Esophagus squamous epithelium (tissue), 5 donors: ENCODE results near the gene UBE2H. TPM values are rescaled to one million over a fixed set of nuclear protein-coding genes. Genes with fewer than 3 reads are reported as not detected.

ENCODE experiments used
- DNase-seq: peaks from one replicate; lab custom pipeline; 2025; lab: John Stamatoyannopoulos, UW
- H3K27ac ChIP-seq, 4 donors: fragments of 200-600 bp; sonication (generic); one replicate each; pipeline ENCODE4 v1.5.1; 2016 to 2019; ENCODE audit warnings: mild to moderate bottlenecking in 1 of 4
- H3K27me3 ChIP-seq, 4 donors: fragments of 200-600 bp; sonication (generic); 1 replicate in 3 of 4; 2 replicates in 1 of 4; pipeline versions ENCODE4 v1.5.1 to v1.6.0; 2017 to 2021; ENCODE audit warnings: antibody characterized with exemption in 1 of 4
- H3K36me3 ChIP-seq, 3 donors: fragments of 200-600 bp; sonication (generic); one replicate each; pipeline ENCODE4 v1.5.1; 2016 to 2019
- H3K4me1 ChIP-seq, 3 donors: fragments of 200-600 bp; sonication (generic); one replicate each; pipeline ENCODE4 v1.5.1; 2017 to 2019
- H3K4me3 ChIP-seq, 4 donors: fragments of 200-600 bp; sonication (generic); 1 replicate in 3 of 4; 2 replicates in 1 of 4; pipeline ENCODE4 v1.5.1; 2016 to 2019; ENCODE audit warnings: mild to moderate bottlenecking in 2 of 4, moderate library complexity in 1 of 4
- H3K9me3 ChIP-seq, 3 donors: fragments of 200-600 bp; sonication (generic); one replicate each; pipeline ENCODE4 v1.5.1; 2016 to 2019
- POLR2A ChIP-seq, 4 donors: fragments of 450-650 bp; IDR thresholded peaks; one replicate each; pipeline ENCODE4 v1.6.1; 2017; ENCODE audit warnings: antibody characterized with exemption in 4 of 4, mild to moderate bottlenecking in 4 of 4, moderate library complexity in 3 of 4
- WGBS, 2 donors: methylation state at CpG; one replicate each; pipeline ENCODE4 v1.1.5; 2018; 5-methylcytosine and 5-hydroxymethylcytosine counted together
- intact Hi-C: fragments of 100-400 bp; cut with DNase I; formaldehyde crosslinking; loops from one replicate; pipeline ENCODE4 v1.15.0; 2022
- total RNA-seq, 4 donors: library from RNA; depleted of rRNA; stranded (reverse); fragments of >200 nt; gene quantifications; one replicate each; pipeline ENCODE4 v1.1.0, GENCODE V29; 2016
- TF ChIP-seq, protein P1 (sequence below), 6 experiments: fragments of 450-650 bp in 4 of 6; fragments of 200-600 bp in 2 of 6; sonication (generic) in 2 of 6; IDR thresholded peaks; one replicate each; pipeline ENCODE4 v1.5.1; 2016 to 2019; ENCODE audit warnings: antibody characterized with exemption in 6 of 6, mild to moderate bottlenecking in 4 of 6, moderate library complexity in 4 of 6
- donor health status: DM: yes; HTN: yes; CAD: no.

The UBE2H gene
- total RNA-seq, 4 donors from 2014 or later, result 60.1 to 113 (median 88.7) TPM

DNA sequence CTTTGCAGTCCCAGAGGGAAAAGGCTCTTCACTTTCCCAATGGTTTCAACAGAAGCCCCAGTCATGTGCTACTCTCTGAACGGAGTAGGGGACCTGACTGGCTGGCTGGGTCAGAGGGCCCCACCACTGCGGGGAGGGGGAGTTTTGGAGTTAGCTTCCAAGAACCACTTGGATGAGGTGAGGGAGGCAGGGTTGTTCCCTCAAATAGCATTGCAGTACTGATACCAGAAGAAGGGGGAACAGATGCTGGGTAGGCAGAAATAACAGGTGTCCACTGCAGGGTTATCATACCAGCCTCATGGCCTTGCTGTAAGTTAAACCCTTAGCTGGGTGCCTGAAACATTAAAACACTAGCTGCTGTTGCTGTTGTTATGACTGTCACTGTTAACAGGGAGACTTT is 131.3 kb downstream of the UBE2H start:
- intact Hi-C loops, result loop anchor here (10.0 kb wide), 1 partner anchor 157 kb away; no protein-coding TSS in a partner anchor
- Histone ChIP-seq H3K9me3 (peaks cover 0 to 7% (median 7%) of the 10 kb centered on the region in 3 donors), H3K4me3 (no peak overlapping the region), H3K36me3 (no peaks in the 10 kb centered on the region), H3K4me1 (peaks cover 4 to 21% (median 4%) of the 10 kb centered on the region in 3 donors), H3K27me3 (no peaks in the 10 kb centered on the region), H3K27ac (no peak overlapping the region)
- DNase-seq, result no peak
- TF ChIP-seq, protein P1, sequence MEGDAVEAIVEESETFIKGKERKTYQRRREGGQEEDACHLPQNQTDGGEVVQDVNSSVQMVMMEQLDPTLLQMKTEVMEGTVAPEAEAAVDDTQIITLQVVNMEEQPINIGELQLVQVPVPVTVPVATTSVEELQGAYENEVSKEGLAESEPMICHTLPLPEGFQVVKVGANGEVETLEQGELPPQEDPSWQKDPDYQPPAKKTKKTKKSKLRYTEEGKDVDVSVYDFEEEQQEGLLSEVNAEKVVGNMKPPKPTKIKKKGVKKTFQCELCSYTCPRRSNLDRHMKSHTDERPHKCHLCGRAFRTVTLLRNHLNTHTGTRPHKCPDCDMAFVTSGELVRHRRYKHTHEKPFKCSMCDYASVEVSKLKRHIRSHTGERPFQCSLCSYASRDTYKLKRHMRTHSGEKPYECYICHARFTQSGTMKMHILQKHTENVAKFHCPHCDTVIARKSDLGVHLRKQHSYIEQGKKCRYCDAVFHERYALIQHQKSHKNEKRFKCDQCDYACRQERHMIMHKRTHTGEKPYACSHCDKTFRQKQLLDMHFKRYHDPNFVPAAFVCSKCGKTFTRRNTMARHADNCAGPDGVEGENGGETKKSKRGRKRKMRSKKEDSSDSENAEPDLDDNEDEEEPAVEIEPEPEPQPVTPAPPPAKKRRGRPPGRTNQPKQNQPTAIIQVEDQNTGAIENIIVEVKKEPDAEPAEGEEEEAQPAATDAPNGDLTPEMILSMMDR (IDR thresholded peaks at IDR 0.05), result no peak
- no peak for TF ChIP-seq POLR2A (IDR thresholded peaks at IDR 0.05)
- no CpG with 5 or more reads among the region's 2 CpGs for whole genome bisulfite sequencing, 2 donors

DNA sequence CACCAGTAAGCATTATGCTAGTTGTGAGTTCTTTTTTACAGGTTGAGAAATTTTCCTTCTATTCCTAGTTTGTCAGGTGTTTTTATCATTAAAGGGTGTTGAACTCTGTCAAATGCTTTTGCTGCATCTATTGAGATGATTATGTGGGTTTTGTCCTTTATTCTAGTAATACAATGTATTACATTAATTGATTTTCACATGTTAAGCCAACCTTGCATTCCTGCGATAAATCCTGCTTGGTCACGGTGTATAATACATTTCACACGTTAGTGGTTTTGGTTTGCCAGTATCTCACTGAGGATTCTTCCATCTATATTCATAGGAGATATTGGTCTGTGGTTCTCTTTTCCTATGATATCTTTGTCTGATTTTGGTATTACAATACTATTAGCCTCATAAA is 136.0 kb downstream of the UBE2H start:
- no peak for DNase-seq
- 93 to 95% methylated on average over 3 of the region's 3 CpGs for WGBS, 2 donors
- Histone ChIP-seq H3K9me3 (peaks cover 0 to 10% (median 10%) of the 10 kb centered on the region in 3 donors), H3K4me3 (no peak overlapping the region), H3K27ac (no peak overlapping the region), H3K36me3 (no peaks in the 10 kb centered on the region), H3K27me3 (no peaks in the 10 kb centered on the region), H3K4me1 (no peaks in the 10 kb centered on the region)
- intact Hi-C loops, result no loop called here
- TF ChIP-seq, protein P1 (IDR thresholded peaks at IDR 0.05), result no peak
- TF ChIP-seq POLR2A (IDR thresholded peaks at IDR 0.05), result no peak

DNA sequence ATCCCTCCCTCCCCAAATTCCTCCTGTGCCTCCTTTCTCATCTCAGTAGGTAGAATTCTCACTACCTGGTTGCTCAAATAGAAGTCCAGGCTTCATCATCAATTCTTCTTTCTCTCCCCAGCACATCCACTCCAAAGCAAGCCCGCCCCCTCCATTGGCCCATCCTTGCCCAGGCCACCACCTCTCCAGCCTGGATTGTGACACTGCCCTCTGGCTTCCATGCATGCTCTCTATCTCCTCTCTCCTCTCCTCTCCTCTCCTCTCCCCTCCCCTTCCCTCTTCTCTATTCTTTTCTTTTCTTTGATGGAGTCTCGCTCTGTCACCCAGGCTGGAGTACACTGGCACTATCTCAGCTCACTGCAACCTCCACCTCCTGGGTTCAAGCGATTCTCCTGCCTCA is 144.9 kb downstream of the UBE2H start:
- TF ChIP-seq, protein P1 (IDR thresholded peaks at IDR 0.05), result no peak
- TF ChIP-seq POLR2A (IDR thresholded peaks at IDR 0.05), result no peak
- no peak overlapping the region for H3K4me3 ChIP-seq
- no peaks in the 10 kb centered on the region for H3K27me3 ChIP-seq
- no peaks in the 10 kb centered on the region for H3K9me3 ChIP-seq
- no peaks in the 10 kb centered on the region for H3K4me1 ChIP-seq
- H3K36me3 ChIP-seq, result no peaks in the 10 kb centered on the region
- H3K27ac ChIP-seq, result no peak overlapping the region
- 89 to 94% methylated on average over 2 to 3 of the region's 3 CpGs for WGBS, 2 donors
- DNase-seq, result no peak
- intact Hi-C loops, result no loop called here

DNA sequence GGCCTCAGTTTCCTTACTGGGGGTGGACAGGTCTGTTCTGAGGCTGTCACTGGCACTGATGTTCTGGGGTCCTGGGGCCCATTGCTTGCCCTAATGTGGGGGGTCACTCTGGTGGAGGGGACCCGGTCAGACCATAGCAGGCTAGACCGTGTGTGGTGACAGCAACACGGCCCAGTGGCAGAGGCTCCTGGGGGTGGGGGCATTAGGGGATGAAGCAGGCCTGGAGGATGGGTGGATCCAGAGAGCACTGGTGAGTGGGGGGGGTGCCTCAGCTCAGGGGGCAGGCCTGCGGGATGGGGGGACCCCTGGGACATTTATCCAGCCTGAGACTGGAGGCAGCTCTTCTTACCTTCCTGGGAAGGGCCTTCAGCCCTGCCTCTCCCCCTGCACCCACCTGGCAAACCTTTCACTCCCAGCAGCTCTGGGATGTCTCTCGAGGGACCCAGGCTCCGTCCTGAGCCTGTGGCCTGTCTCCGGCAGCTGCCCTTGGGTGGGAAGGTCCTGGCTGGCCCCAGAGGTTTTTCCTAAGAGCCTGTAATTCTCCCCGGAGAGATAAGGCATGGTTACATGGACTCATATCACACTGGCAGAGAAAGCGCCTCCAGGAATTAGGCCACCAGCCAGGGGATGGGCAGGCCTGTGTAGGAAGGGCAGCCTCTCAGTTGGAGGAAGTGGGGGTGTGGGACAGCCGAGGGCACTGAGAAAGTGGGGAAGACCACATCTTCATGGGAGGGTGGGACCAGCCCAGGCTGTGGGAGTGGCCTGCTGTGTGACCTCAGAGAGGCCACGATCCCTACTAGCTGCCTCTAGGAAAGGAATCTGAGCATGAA is 147.7 kb downstream of the UBE2H start:
- Histone ChIP-seq H3K4me3 (no peak overlapping the region), H3K36me3 (no peaks in the 10 kb centered on the region), H3K9me3 (no peaks in the 10 kb centered on the region), H3K27ac (no peak overlapping the region), H3K4me1 (no peaks in the 10 kb centered on the region), H3K27me3 (no peaks in the 10 kb centered on the region)
- DNase-seq, result no peak
- 50 to 59% methylated on average over 2 to 6 of the region's 11 CpGs for WGBS, 2 donors
- TF ChIP-seq POLR2A (IDR thresholded peaks at IDR 0.05), result no peak
- TF ChIP-seq, protein P1 (IDR thresholded peaks at IDR 0.05), result no peak
- intact Hi-C loops, result no loop called here

DNA sequence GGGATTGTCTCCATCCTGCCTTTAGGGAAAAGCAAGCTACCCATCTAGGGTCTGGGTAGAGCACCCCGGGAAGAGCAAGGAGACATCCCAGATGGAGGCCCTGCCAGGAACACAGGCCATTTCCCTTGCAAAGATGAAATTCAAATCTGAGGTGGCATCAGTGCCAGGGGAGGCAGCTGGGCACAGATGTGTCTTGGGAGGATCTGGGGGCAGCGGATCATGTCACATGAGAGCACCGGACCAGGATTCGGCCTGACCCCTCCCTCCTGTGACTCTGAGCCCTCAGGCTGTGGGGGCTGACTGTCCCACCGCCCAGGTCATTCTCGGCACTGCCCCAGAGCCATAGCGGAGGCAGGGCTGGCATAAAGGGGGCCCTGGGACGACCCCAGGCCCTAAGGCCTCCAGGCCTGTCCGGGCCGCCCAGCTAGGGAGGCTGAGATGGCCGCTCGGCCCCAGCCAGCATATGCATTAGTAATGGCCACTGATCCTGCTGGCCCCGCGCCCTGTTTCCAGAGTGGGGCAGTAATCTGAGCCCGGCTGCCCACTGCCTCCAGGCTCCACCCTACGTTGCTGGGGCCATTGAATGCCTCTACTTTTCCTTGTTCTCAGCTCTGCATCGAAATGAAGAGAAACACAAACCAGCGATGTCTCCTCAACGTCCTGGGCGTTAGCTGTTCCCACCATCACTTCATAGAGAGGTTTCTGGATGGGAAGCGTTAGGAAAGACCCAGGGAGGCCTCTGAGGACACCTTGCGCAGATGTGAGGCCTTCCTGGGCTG is 148.5 kb downstream of the UBE2H start:
- Histone ChIP-seq H3K27ac (no peak overlapping the region), H3K9me3 (no peaks in the 10 kb centered on the region), H3K27me3 (peaks cover 0 to 6% (median 0%) of the 10 kb centered on the region in 4 donors), H3K4me3 (no peak overlapping the region), H3K4me1 (no peaks in the 10 kb centered on the region), H3K36me3 (no peaks in the 10 kb centered on the region)
- DNase-seq, result no peak
- 94 to 96% methylated on average over 7 to 10 of the region's 22 CpGs for WGBS, 2 donors
- intact Hi-C loops, result no loop called here
- TF ChIP-seq, protein P1 (IDR thresholded peaks at IDR 0.05), result no peak
- TF ChIP-seq POLR2A (IDR thresholded peaks at IDR 0.05), result no peak
